SU-DHL-6 (cell line): Measurements from ENCODE around the gene KYAT1.

Experiments used
- H2AFZ ChIP-seq: fragments of 200-600 bp; sonication (generic); 2 replicates; pipeline ENCODE4 v1.6.1; 2014; ENCODE audit warnings: low read depth, mild to moderate bottlenecking, moderate library complexity, mixed read lengths, antibody characterized with exemption, low read length; ENCODE audit not compliant: severe bottlenecking
- H3F3A ChIP-seq: fragments of 200-600 bp; shearing (Covaris generic); 2 replicates; pipeline ENCODE4 v1.6.0; 2016; ENCODE audit warnings: antibody characterized with exemption, mild to moderate bottlenecking; ENCODE audit not compliant: insufficient read depth
- H3K27ac ChIP-seq: fragments of 200-600 bp; sonication (generic); 2 replicates; pipeline ENCODE4 v1.5.1; 2016; ENCODE audit warnings: low read depth, mild to moderate bottlenecking, low read length, moderate library complexity, mixed read lengths
- H3K27me3 ChIP-seq: fragments of 200-600 bp; sonication (generic), shearing (Covaris generic); 2 replicates; pipeline ENCODE4 v1.6.0; 2014; ENCODE audit warnings: mild to moderate bottlenecking, low read length
- H3K36me3 ChIP-seq: fragments of 200-600 bp; sonication (generic); 2 replicates; pipeline ENCODE4 v1.6.1; 2014; ENCODE audit warnings: mild to moderate bottlenecking, low read length, mixed read lengths
- H3K4me2 ChIP-seq: fragments of 300-600, 200-600 bp; shearing (Covaris generic), sonication (generic); 2 replicates; pipeline ENCODE4 v1.6.0; 2014; ENCODE audit warnings: low read length, low read depth, mild to moderate bottlenecking; ENCODE audit not compliant: poor library complexity, severe bottlenecking
- H3K4me3 ChIP-seq: fragments of 200-600 bp; sonication (generic); 2 replicates; pipeline ENCODE4 v1.5.1; 2014; ENCODE audit warnings: antibody characterized with exemption, low read length, mild to moderate bottlenecking, mixed read lengths; ENCODE audit not compliant: insufficient read depth, poor library complexity, severe bottlenecking
- H3K79me2 ChIP-seq: fragments of 200-600 bp; sonication (generic); 2 replicates; pipeline ENCODE4 v1.6.1; 2014; ENCODE audit warnings: mild to moderate bottlenecking, low read length, moderate library complexity; ENCODE audit not compliant: insufficient read depth
- H3K9ac ChIP-seq: fragments of 200-600 bp; sonication (generic); 2 replicates; pipeline ENCODE4 v1.7.0; 2014; ENCODE audit warnings: mild to moderate bottlenecking, low read length
- H3K9me2 ChIP-seq: fragments of 200-600 bp; sonication (generic); replicated peaks from 2 replicates; pipeline ENCODE4 v1.6.1; 2014; ENCODE audit warnings: low read length; ENCODE audit not compliant: insufficient read depth
- H3K9me3 ChIP-seq: fragments of 200-600 bp; sonication (generic); 2 replicates; pipeline ENCODE4 v1.6.1; 2014; ENCODE audit warnings: low read length, mixed read lengths; ENCODE audit not compliant: insufficient read depth
- H4K20me1 ChIP-seq: fragments of 200-600 bp; sonication (generic); 2 replicates; pipeline ENCODE4 v1.6.1; 2014; ENCODE audit warnings: low read depth, mild to moderate bottlenecking, antibody characterized with exemption, low read length, moderate library complexity, mixed read lengths
- EZH2phosphoT487 ChIP-seq: fragments of 200-600 bp; sonication (generic), shearing (Covaris generic); conservative IDR thresholded peaks from 2 replicates; pipeline ENCODE4 v1.6.1; 2018; ENCODE audit warnings: mild to moderate bottlenecking, antibody characterized with exemption, low read length, moderate library complexity, mixed read lengths
- TF ChIP-seq, protein P1 (sequence below): fragments of 200-600 bp; sonication (generic); IDR thresholded peaks from one replicate; pipeline ENCODE4 v1.5.1; 2017; ENCODE audit warnings: antibody characterized with exemption, mild to moderate bottlenecking, low read length, moderate library complexity; ENCODE audit not compliant: insufficient read depth, poor library complexity, severe bottlenecking

KYAT1 gene

GRCh38 chr9:128786681-128787601, 94.8 kb downstream of the KYAT1 start, which contains the start of gene TBC1D13:
Gene TBC1D13, plus strand, starts transcription at chr9:128787253. Its CDS starts 101 bp downstream, at chr9:128787354.
- no peaks in the 10 kb centered on the region for H3K36me3 ChIP-seq
- H3K9me2 ChIP-seq: no peaks in the 10 kb centered on the region
- peaks cover 15% of the 10 kb centered on the region for H3K79me2 ChIP-seq
- no peaks in the 10 kb centered on the region for H4K20me1 ChIP-seq
- H3K9me3 ChIP-seq: peaks cover under 1% of the 10 kb centered on the region; the same call in 1 of the 2 replicates
- H2AFZ ChIP-seq: peak within 1 kb of the TSS; percentile 87
- peak within 1 kb of the TSS; percentile 88 for H3K4me3 ChIP-seq
- H3K27me3 ChIP-seq: no peaks in the 10 kb centered on the region
- H3K9ac ChIP-seq: peak within 1 kb of the TSS; percentile 83
- peak within 1 kb of the TSS; percentile 45 for H3K27ac ChIP-seq
- H3K4me2 ChIP-seq: peak within 1 kb of the TSS; percentile 81
- H3F3A ChIP-seq: no peaks in the 10 kb centered on the region
- TF ChIP-seq, protein P1, sequence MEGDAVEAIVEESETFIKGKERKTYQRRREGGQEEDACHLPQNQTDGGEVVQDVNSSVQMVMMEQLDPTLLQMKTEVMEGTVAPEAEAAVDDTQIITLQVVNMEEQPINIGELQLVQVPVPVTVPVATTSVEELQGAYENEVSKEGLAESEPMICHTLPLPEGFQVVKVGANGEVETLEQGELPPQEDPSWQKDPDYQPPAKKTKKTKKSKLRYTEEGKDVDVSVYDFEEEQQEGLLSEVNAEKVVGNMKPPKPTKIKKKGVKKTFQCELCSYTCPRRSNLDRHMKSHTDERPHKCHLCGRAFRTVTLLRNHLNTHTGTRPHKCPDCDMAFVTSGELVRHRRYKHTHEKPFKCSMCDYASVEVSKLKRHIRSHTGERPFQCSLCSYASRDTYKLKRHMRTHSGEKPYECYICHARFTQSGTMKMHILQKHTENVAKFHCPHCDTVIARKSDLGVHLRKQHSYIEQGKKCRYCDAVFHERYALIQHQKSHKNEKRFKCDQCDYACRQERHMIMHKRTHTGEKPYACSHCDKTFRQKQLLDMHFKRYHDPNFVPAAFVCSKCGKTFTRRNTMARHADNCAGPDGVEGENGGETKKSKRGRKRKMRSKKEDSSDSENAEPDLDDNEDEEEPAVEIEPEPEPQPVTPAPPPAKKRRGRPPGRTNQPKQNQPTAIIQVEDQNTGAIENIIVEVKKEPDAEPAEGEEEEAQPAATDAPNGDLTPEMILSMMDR: no peak
- no peak for TF ChIP-seq EZH2phosphoT487

DNA sequence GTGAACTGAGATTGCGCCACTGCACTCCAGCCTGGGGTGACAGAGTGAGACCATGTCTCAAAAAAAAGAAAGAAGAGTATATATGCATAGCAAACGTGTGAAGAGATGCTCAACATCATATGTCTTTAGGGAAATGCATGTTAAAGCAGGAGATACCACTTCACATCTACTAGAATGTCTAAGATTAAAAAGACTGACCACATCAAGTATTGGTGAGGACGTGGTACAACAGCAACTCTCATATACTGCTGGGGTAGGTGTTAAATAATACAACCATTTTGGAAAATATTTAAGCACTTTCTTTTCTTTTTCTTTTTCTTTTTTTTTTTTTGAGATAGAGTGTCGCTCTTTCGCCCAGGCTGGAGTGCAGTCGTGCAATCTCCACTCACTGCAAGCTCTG, 96.3 kb downstream of the KYAT1 start:
- Histone ChIP-seq H3K9me2 (no peaks in the 10 kb centered on the region), H3F3A (peaks cover 7% of the 10 kb centered on the region; the same call in 1 of the 2 replicates), H3K4me2 (no peak overlapping the region), H2AFZ (no peak overlapping the region), H3K79me2 (peaks cover 15% of the 10 kb centered on the region), H3K27ac (no peak overlapping the region), H3K9ac (no peak overlapping the region), H3K27me3 (no peaks in the 10 kb centered on the region), H3K9me3 (peaks cover 7% of the 10 kb centered on the region; the same call in 1 of the 2 replicates), H3K36me3 (no peaks in the 10 kb centered on the region), H3K4me3 (no peak overlapping the region), H4K20me1 (no peaks in the 10 kb centered on the region)
- TF ChIP-seq, protein P1: no peak
- TF ChIP-seq EZH2phosphoT487: no peak
